ENCODE data around the gene SUSD3. TPM values are rescaled to one million over a fixed set of nuclear protein-coding genes. Genes with fewer than 3 reads are reported as not detected.

Gene SUSD3
- total and polyA plus RNA-seq, 2 donors from 2014 or later: 12.2 to 34.6 TPM

DNA sequence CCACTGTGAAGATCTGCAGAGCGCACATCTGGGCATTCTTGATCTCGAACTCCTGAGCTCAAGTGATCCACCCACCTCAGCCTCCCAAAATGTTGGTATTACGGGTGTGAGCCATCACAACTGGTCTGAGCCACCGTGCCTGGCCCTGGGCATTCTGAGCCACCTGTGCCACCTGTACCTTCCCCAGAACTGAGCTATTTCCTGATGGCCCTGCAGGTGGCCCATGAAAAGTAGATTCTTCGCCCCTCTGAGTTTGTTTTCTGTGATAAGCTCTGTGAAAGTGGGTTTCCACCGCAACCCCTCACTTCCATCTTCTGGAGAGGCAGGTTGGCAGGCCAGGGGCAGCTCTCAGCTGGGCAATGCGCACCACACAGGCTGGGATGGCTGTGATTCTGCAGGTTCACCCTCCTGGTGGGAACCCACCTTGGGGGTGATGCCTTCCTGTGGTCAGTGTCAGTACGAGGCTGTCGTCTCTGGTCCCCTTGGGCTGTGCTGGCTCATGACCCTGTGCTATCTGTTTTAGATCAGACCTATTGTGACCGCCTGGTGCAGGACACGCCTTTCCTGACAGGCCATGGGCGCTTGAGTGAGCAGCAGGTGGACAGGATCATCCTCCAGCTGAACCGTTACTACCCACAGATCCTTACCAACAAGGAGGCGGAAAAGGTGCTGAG lies 48.8 kb downstream of the SUSD3 start:
- peaks cover 0 to 3% (median 2%) of the 10 kb centered on the region in 3 donors for H3K4me1 ChIP-seq (ENCODE audit: control insufficient read depth in 2 of 3, insufficient read depth in 2 of 3, low read depth in 1 of 3, low read length in 3 of 3)
- H3K27ac ChIP-seq (ENCODE audit: low read depth in 2 of 2, low read length in 2 of 2): no peak overlapping the region
- peak in 2 of 5 donors; percentile 25 to 55 for DNase-seq
- intact Hi-C loops (cut with DNase I): no loop called here
- no peaks in the 10 kb centered on the region for H3K27me3 ChIP-seq (ENCODE audit: control insufficient read depth, insufficient read depth, low read length)
- peaks cover 0 to 2% (median 0%) of the 10 kb centered on the region in 3 donors for H3K9me3 ChIP-seq (ENCODE audit: control insufficient read depth in 2 of 3, insufficient read depth in 1 of 3, low read length in 3 of 3)
- H3K36me3 ChIP-seq (ENCODE audit: control insufficient read depth in 2 of 3, insufficient read depth in 3 of 3, low read length in 3 of 3): no peaks in the 10 kb centered on the region
- H3K9ac ChIP-seq (ENCODE audit: low read length in 3 of 3): no peak overlapping the region
- H3K4me3 ChIP-seq (ENCODE audit: low read length in 3 of 3): no peak overlapping the region
- TF ChIP-seq, protein P1, sequence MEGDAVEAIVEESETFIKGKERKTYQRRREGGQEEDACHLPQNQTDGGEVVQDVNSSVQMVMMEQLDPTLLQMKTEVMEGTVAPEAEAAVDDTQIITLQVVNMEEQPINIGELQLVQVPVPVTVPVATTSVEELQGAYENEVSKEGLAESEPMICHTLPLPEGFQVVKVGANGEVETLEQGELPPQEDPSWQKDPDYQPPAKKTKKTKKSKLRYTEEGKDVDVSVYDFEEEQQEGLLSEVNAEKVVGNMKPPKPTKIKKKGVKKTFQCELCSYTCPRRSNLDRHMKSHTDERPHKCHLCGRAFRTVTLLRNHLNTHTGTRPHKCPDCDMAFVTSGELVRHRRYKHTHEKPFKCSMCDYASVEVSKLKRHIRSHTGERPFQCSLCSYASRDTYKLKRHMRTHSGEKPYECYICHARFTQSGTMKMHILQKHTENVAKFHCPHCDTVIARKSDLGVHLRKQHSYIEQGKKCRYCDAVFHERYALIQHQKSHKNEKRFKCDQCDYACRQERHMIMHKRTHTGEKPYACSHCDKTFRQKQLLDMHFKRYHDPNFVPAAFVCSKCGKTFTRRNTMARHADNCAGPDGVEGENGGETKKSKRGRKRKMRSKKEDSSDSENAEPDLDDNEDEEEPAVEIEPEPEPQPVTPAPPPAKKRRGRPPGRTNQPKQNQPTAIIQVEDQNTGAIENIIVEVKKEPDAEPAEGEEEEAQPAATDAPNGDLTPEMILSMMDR (IDR thresholded peaks at IDR 0.05; ENCODE audit: borderline replicate concordance, extremely low read depth, insufficient read depth): no peak
- no peak for FAIRE-seq

DNA sequence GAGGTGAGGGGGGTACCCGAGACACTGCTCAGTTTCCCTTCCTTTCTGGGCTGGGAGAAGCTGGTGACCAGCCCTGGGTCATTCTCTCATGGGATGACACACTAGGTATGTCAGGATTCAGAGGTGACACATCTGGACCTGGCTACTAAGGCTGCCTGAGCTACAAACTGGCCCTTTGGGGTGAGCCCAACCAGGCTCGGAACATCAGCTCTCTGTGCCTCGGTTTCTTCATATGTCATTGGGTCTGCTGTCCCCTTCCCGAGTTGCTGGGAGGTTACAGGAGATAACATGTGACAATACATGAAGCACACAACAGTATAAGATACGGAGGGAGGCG lies 49.3 kb downstream of the SUSD3 start:
- Histone ChIP-seq H3K4me3 (ENCODE audit: low read length in 3 of 3) (no peak overlapping the region), H3K36me3 (ENCODE audit: control insufficient read depth in 2 of 3, insufficient read depth in 3 of 3, low read length in 3 of 3) (no peaks in the 10 kb centered on the region), H3K9ac (ENCODE audit: low read length in 3 of 3) (no peak overlapping the region), H3K27me3 (ENCODE audit: control insufficient read depth, insufficient read depth, low read length) (no peaks in the 10 kb centered on the region), H3K4me1 (ENCODE audit: control insufficient read depth in 2 of 3, insufficient read depth in 2 of 3, low read depth in 1 of 3, low read length in 3 of 3) (peaks cover 0 to 3% (median 2%) of the 10 kb centered on the region in 3 donors), H3K9me3 (ENCODE audit: control insufficient read depth in 2 of 3, insufficient read depth in 1 of 3, low read length in 3 of 3) (peaks cover 0 to 2% (median 0%) of the 10 kb centered on the region in 3 donors), H3K27ac (ENCODE audit: low read depth in 2 of 2, low read length in 2 of 2) (no peak overlapping the region)
- peak in 1 of 5 donors; percentile 12 for DNase-seq
- no peak for FAIRE-seq
- TF ChIP-seq, protein P1 (IDR thresholded peaks at IDR 0.05; ENCODE audit: borderline replicate concordance, extremely low read depth, insufficient read depth): no peak
- intact Hi-C loops (cut with DNase I): no loop called here

DNA sequence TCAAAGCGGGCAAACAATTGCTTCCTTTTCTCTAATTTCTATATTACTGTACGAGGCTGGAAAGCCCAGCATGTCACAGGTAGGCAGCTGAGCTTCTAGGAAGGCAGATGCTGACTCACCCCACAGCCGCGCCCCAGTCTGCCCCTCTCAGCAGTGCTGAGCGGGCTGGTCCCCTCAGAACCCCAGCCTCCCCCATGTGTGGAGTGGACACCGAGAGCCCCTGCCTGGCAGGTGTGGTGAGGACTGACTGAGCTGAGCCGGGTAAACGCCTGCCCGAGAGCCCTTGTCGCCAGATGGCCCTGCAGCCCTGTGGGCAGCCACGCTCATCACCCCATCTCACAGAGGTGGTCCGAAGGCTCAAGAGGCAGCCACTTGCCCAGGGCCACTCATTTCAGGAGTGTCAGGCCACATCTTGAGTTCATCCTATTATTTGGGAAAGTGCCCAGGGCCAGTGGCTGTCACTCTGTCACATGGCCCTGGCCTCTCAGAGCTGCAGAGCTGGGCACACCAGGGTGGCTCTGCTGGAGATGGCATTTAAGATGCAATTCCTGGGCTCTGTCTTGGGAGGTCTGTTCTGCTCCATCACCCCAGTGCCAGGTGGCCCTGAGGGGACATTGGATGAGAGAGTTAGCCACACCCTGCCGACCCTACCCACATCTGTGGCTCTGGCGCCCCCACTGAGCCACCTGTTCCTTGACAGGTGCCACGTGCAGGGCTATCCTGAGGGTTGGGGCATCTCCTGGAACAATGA lies 50.0 kb downstream of the SUSD3 start:
- Histone ChIP-seq H3K9ac (ENCODE audit: low read length in 3 of 3) (no peak overlapping the region), H3K27me3 (ENCODE audit: control insufficient read depth, insufficient read depth, low read length) (no peaks in the 10 kb centered on the region), H3K4me1 (ENCODE audit: control insufficient read depth in 2 of 3, insufficient read depth in 2 of 3, low read depth in 1 of 3, low read length in 3 of 3) (peaks cover 0 to 3% (median 2%) of the 10 kb centered on the region in 3 donors), H3K36me3 (ENCODE audit: control insufficient read depth in 2 of 3, insufficient read depth in 3 of 3, low read length in 3 of 3) (peaks cover 0 to 5% (median 0%) of the 10 kb centered on the region in 3 donors), H3K9me3 (ENCODE audit: control insufficient read depth in 2 of 3, insufficient read depth in 1 of 3, low read length in 3 of 3) (peaks cover 0 to 2% (median 0%) of the 10 kb centered on the region in 3 donors), H3K4me3 (ENCODE audit: low read length in 3 of 3) (no peak overlapping the region), H3K27ac (ENCODE audit: low read depth in 2 of 2, low read length in 2 of 2) (no peak overlapping the region)
- TF ChIP-seq, protein P1 (IDR thresholded peaks at IDR 0.05; ENCODE audit: borderline replicate concordance, extremely low read depth, insufficient read depth): no peak
- intact Hi-C loops (cut with DNase I): no loop called here
- FAIRE-seq (no peak), DNase-seq (peak in 2 of 5 donors; percentile 42 to 71)

Data from kidney (tissue), 14 donors.